Progenitor cell of endocrine pancreas (in vitro differentiated cells): ENCODE results near the gene RNF149. TPM values are rescaled to one million over a fixed set of nuclear protein-coding genes. Genes with fewer than 3 reads are reported as not detected.
A peak's percentile ranks its signal among the peaks of the same experiment; 100 is the strongest.

Experiments
- DNase-seq: peaks from one replicate; pipeline ENCODE4 v3.0.0; 2021; ENCODE audit warnings: low spot score; ENCODE audit not compliant: unreplicated experiment
- H3K27ac Mint-ChIP-seq: 2 replicates; pipeline ENCODE4 v1.8.0; 2021; ENCODE audit warnings: mild to moderate bottlenecking, moderate library complexity, mixed read lengths
- H3K27me3 Mint-ChIP-seq: 2 replicates; pipeline ENCODE4 v1.8.0; 2021; ENCODE audit warnings: mixed read lengths
- H3K36me3 Mint-ChIP-seq: 2 replicates; pipeline ENCODE4 v1.8.0; 2022; ENCODE audit warnings: mixed read lengths; ENCODE audit not compliant: insufficient read depth
- H3K4me1 Mint-ChIP-seq: 2 replicates; pipeline ENCODE4 v1.8.0; 2021; ENCODE audit warnings: low read depth, mixed read lengths
- H3K4me3 Mint-ChIP-seq: 2 replicates; pipeline ENCODE4 v1.8.0; 2021; ENCODE audit warnings: low read depth, mild to moderate bottlenecking, moderate library complexity, mixed read lengths
- H3K9me3 Mint-ChIP-seq: 2 replicates; pipeline ENCODE4 v1.8.0; 2021; ENCODE audit warnings: low read depth, mixed read lengths
- total RNA-seq: library from RNA; stranded (reverse); gene quantifications from 2 replicates; pipeline ENCODE4 v1.2.1, GENCODE V29; 2021
- TF ChIP-seq, protein P1 (sequence below): fragments of 200-600 bp; sonication (generic); IDR thresholded peaks from one replicate; pipeline ENCODE4 v1.5.0; 2021; ENCODE audit warnings: antibody characterized with exemption, mild to moderate bottlenecking; ENCODE audit not compliant: unreplicated experiment

The RNF149 gene
- total RNA-seq, 1 donor from 2014 or later, result 51.5 TPM

- peak overlapping the region; percentile 1 for H3K4me3 Mint-ChIP-seq
- H3K4me1 Mint-ChIP-seq, result peaks cover 26% of the 10 kb centered on the region
- no peaks in the 10 kb centered on the region for H3K27me3 Mint-ChIP-seq
- no peaks in the 10 kb centered on the region for H3K9me3 Mint-ChIP-seq
- H3K27ac Mint-ChIP-seq, result peak overlapping the region; percentile 85
- TF ChIP-seq, protein P1, sequence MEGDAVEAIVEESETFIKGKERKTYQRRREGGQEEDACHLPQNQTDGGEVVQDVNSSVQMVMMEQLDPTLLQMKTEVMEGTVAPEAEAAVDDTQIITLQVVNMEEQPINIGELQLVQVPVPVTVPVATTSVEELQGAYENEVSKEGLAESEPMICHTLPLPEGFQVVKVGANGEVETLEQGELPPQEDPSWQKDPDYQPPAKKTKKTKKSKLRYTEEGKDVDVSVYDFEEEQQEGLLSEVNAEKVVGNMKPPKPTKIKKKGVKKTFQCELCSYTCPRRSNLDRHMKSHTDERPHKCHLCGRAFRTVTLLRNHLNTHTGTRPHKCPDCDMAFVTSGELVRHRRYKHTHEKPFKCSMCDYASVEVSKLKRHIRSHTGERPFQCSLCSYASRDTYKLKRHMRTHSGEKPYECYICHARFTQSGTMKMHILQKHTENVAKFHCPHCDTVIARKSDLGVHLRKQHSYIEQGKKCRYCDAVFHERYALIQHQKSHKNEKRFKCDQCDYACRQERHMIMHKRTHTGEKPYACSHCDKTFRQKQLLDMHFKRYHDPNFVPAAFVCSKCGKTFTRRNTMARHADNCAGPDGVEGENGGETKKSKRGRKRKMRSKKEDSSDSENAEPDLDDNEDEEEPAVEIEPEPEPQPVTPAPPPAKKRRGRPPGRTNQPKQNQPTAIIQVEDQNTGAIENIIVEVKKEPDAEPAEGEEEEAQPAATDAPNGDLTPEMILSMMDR, result no peak
- no peak for DNase-seq
- H3K36me3 Mint-ChIP-seq, result peaks cover 24% of the 10 kb centered on the region
These were observed 52.2 kb downstream of the RNF149 start for GRCh38 chr2:101256316-101256715.

- Mint-ChIP-seq H3K27me3 (no peaks in the 10 kb centered on the region), H3K36me3 (peaks cover 24% of the 10 kb centered on the region), H3K4me3 (peak overlapping the region; percentile 29), H3K9me3 (no peaks in the 10 kb centered on the region), H3K27ac (peak overlapping the region; percentile 19), H3K4me1 (peaks cover 32% of the 10 kb centered on the region)
- TF ChIP-seq, protein P1, result no peak
- no peak for DNase-seq
These were observed 53.0 kb downstream of the RNF149 start for GRCh38 chr2:101255501-101255900.

- TF ChIP-seq, protein P1, result no peak
- no peak for DNase-seq
- peaks cover 24% of the 10 kb centered on the region for H3K36me3 Mint-ChIP-seq
- H3K9me3 Mint-ChIP-seq, result peaks cover 7% of the 10 kb centered on the region
- H3K4me3 Mint-ChIP-seq, result peak overlapping the region; percentile 81
- H3K27me3 Mint-ChIP-seq, result no peaks in the 10 kb centered on the region
- peaks cover 32% of the 10 kb centered on the region for H3K4me1 Mint-ChIP-seq
- peak overlapping the region; percentile 88 for H3K27ac Mint-ChIP-seq
These were observed 54.6 kb downstream of the RNF149 start for GRCh38 chr2:101253703-101254450.

- Mint-ChIP-seq H3K27ac (peak overlapping the region; percentile 96), H3K27me3 (no peaks in the 10 kb centered on the region), H3K4me1 (peaks cover 37% of the 10 kb centered on the region), H3K9me3 (peaks cover 13% of the 10 kb centered on the region), H3K36me3 (peaks cover 26% of the 10 kb centered on the region), H3K4me3 (peak overlapping the region; percentile 81)
- DNase-seq, result peak; percentile 48
- TF ChIP-seq, protein P1, result no peak
These were observed 55.3 kb downstream of the RNF149 start for GRCh38 chr2:101253013-101253702.

GRCh38 chr2:101252408-101253012 lies 56.0 kb downstream of the RNF149 start, which contains the start of gene CNOT11:
CNOT11 (plus strand) TSS chr2:101252886; CDS start chr2:101252965, 79 bp downstream.
- H3K4me1 Mint-ChIP-seq, result peaks cover 38% of the 10 kb centered on the region
- peaks cover 13% of the 10 kb centered on the region for H3K9me3 Mint-ChIP-seq
- peak within 1 kb of the TSS; percentile 96 for H3K27ac Mint-ChIP-seq
- H3K36me3 Mint-ChIP-seq, result peaks cover 22% of the 10 kb centered on the region
- no peaks in the 10 kb centered on the region for H3K27me3 Mint-ChIP-seq
- H3K4me3 Mint-ChIP-seq, result peak within 1 kb of the TSS; percentile 81
- peak; percentile 99 for DNase-seq
- TF ChIP-seq, protein P1, result no peak
